Measurements from ENCODE around the gene LRRC72. TPM values are rescaled to one million over a fixed set of nuclear protein-coding genes. Genes with fewer than 3 reads are reported as not detected.
"Not testable (repeated sequence)": the region's sequence is repeated elsewhere in the genome, so short reads cannot be mapped to it uniquely, and the experiment has no call there.

The LRRC72 gene
- polyA plus RNA-seq, 3 donors from 2014 or later: not detected

DNA sequence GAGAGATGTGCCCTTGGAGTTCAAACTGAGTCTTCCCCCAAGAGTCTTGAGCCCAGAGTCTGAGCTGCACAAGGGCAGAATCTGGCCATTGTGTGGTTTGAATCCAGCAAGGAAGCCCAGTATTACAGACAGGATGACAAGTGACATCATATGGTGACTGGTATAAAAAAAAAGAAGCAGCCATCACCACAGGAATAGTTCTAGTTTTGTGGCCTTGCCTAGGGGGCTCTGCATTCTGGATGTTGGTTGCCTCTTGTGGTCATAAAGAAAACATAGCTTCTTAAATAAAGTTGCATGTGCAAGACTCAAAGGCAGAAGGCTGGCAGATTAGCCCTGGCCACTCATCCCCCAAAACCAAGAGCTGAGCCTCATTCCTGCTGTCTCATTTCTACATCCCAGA is 16.8 kb upstream of the LRRC72 start:
- Mint-ChIP-seq H3K36me3 (no peaks in the 10 kb centered on the region), H3K27me3 (ENCODE audit: low read depth in 3 of 3) (peaks cover 0 to 6% (median 2%) of the 10 kb centered on the region in 3 donors), H3K27ac (no peak overlapping the region), H3K4me3 (no peak overlapping the region), H3K9me3 (peaks cover 0 to 2% (median 0%) of the 10 kb centered on the region in 6 donors), H3K4me1 (no peaks in the 10 kb centered on the region)
- no peak for DNase-seq

DNA sequence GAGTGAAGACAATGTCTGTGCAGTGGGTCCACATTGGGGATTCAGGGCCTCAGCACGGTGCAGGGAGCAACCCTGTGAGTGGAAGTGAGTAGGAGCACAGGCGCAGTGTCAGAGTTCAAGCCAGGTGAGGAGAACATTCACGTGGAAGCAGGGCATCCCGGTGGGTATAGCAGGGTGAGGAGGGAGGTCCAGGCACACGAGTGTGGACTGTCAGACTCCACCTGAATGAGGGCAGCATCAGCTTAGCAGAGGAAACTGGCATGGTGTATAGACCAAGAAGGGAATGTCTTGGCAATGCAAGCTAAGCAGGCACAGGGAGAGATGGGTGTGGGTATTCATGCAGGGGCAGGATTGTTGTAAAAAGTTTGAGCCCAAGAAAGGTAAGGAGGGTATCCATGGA is 15.3 kb upstream of the LRRC72 start:
- DNase-seq: no peak
- Mint-ChIP-seq H3K9me3 (peaks cover 0 to 2% (median 0%) of the 10 kb centered on the region in 6 donors), H3K4me1 (no peaks in the 10 kb centered on the region), H3K36me3 (no peaks in the 10 kb centered on the region), H3K27ac (no peak overlapping the region), H3K4me3 (no peak overlapping the region), H3K27me3 (ENCODE audit: low read depth in 3 of 3) (peaks cover 0 to 2% (median 2%) of the 10 kb centered on the region in 3 donors)

DNA sequence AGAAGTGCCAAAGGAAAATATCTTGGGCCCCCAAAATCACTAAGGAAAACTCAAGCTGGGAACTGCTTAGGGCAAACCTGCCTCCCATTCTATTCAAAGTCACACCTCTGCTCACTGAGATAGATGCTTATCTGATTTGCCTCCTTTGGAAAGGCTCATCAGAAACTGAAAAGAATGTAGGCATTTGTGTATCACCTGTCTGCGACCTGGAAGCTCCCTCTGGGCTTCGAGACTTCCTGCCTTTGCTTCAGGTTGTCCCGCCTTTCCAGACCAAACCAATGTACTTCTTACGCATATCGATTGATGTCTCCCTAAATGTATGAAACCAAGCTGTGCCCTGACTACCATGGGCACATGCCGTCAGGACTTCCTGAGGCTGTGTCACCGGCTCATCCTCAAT is 14.5 kb upstream of the LRRC72 start:
- peaks cover 0 to 4% (median 4%) of the 10 kb centered on the region in 3 donors for H3K36me3 Mint-ChIP-seq
- no peak for DNase-seq
- H3K27ac Mint-ChIP-seq: no peak overlapping the region
- H3K4me1 Mint-ChIP-seq: no peaks in the 10 kb centered on the region
- H3K27me3 Mint-ChIP-seq (ENCODE audit: low read depth in 3 of 3): peaks cover 0 to 2% (median 2%) of the 10 kb centered on the region in 3 donors
- H3K9me3 Mint-ChIP-seq: peaks cover 0 to 2% (median under 1%) of the 10 kb centered on the region in 6 donors
- H3K4me3 Mint-ChIP-seq: no peak overlapping the region

DNA sequence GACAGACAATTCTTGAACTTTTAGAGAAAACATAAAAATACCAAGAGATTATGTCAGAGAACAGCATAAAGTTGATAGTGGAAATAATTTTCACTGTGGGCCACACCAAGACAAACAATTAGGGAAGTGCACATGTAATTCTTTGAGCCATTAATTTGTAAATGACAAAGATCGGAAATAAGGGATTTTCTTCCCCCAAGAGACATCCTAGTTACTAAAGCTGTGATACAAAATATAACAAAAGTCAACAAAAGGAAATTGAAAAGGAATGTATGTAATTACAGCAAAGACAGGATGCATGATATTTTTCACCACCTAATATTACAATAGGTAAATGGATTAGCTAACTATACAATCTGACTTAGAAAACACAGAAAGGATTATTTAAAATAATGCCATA is 12.4 kb upstream of the LRRC72 start:
- H3K4me3 Mint-ChIP-seq: no peak overlapping the region
- H3K27me3 Mint-ChIP-seq (ENCODE audit: low read depth in 3 of 3): peaks cover 0 to 2% (median 2%) of the 10 kb centered on the region in 3 donors
- H3K36me3 Mint-ChIP-seq: peaks cover 0 to 4% (median 4%) of the 10 kb centered on the region in 3 donors
- H3K27ac Mint-ChIP-seq: no peak overlapping the region
- H3K4me1 Mint-ChIP-seq: no peaks in the 10 kb centered on the region
- peaks cover 0 to 2% (median 0%) of the 10 kb centered on the region in 6 donors for H3K9me3 Mint-ChIP-seq
- DNase-seq: no peak

DNA sequence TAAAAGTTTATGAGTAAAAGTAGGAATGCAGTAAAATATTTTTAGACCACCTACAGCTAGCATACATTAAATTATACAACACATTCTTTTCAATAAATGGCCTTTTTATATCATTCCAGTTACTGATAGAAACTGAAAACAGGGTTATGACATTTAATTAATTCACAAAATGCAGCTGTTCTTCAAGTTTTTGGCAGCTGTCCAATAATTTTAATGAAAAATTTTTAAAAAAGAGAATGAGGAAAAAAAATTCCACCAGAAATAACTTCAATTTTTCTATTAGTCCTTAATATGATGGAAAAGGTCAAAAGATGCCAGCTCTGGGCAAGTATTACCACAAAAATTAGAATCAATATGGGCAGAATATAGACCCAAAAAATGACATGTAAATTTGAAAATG is 11.9 kb upstream of the LRRC72 start:
- peaks cover 0 to 2% (median 0%) of the 10 kb centered on the region in 6 donors for H3K9me3 Mint-ChIP-seq
- no peak overlapping the region for H3K4me3 Mint-ChIP-seq
- no peak overlapping the region for H3K27ac Mint-ChIP-seq
- H3K36me3 Mint-ChIP-seq: peaks cover 0 to 4% (median 4%) of the 10 kb centered on the region in 3 donors
- no peak for DNase-seq
- peaks cover 0 to 2% (median 2%) of the 10 kb centered on the region in 3 donors for H3K27me3 Mint-ChIP-seq (ENCODE audit: low read depth in 3 of 3)
- H3K4me1 Mint-ChIP-seq: no peaks in the 10 kb centered on the region

DNA sequence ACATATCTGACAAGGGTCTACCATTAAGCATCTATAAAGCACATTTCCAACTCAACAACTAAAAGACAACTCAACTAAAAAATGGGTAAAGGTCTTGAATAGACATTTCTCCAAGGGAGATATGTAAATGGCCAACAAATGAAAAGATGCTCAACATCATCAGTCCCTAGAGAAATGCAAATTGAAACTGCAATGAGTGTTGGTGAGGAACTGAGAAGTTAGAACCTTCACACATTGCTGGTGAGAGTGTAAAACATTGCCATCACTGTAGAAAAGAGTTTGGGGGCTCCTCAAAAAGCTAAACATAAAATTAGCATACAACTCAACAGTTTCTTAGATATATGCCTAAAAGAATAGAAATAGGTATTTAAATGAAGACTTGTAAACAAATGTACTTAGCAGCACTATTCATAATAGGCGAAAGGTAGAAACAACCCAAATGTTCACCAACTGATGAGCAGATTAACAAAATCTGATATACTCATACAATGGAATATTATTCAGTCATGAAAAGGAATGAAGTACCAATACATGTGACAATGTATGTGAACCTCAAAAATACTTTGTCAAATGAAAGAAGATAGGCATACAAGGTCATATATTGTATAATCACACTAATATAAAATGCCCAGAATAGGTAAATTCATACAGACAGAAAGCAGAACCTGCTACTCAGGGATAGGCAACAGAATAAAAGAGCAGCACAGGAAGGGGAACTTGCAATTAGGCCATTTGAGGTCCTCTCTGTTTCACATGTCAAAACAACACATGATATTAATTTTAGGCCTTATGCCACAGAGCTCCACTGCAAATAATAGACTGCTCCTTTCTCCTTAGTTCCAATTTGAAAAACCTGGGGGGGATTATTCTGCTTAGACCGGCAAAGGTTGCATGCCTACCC is 10.6 kb upstream of the LRRC72 start:
- no peak for DNase-seq
- Mint-ChIP-seq H3K4me3 (no peak overlapping the region), H3K36me3 (peaks cover 0 to 4% (median 4%) of the 10 kb centered on the region in 3 donors), H3K9me3 (peaks cover 0 to 2% (median 0%) of the 10 kb centered on the region in 6 donors), H3K4me1 (no peaks in the 10 kb centered on the region), H3K27ac (no peak overlapping the region), H3K27me3 (ENCODE audit: low read depth in 3 of 3) (peaks cover 0 to 2% (median 0%) of the 10 kb centered on the region in 3 donors)

DNA sequence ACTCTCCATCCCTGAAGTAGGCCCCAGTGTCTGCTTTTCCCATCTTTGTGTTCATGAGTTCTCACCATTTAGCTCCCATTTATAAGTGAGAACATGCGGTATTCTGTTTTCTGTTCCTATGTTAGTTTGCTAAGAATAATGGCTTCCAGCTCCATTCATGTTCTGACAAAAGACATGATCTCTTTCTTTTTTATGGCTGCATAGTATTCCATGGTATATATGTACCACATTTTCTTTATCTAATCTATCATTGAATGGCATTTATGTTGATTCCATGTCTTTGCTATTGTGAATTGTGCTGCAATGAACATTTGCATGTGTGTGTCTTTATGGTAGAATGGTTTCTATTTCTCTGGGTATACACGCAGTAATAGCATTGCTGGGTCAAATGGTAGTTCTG is 6.6 kb upstream of the LRRC72 start:
- H3K9me3 Mint-ChIP-seq; H3K4me1 Mint-ChIP-seq; H3K27me3 Mint-ChIP-seq (ENCODE audit: low read depth in 3 of 3); H3K36me3 Mint-ChIP-seq; H3K4me3 Mint-ChIP-seq; H3K27ac Mint-ChIP-seq; DNase-seq: not testable (repeated sequence)

DNA sequence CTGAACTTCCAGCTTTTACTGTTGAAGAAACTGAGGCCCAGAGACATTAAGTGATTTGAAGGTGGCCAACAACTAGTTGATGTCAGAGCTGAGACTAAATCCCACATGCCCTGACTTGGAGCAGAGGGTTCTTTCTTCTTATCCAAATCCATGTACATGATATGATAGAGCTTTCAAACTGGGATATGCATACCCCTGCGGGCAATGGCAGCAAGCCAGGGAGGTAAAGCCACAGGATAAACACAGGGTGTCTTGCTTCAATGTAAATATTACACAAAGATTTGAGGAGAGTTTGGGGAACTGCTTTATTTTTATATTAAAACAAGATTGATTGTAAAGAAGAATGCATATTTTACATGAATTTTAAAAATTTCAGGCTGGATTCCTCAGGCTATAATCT is 2.3 kb upstream of the LRRC72 start:
- DNase-seq: no peak
- Mint-ChIP-seq H3K27ac (no peak overlapping the region), H3K36me3 (no peaks in the 10 kb centered on the region), H3K9me3 (peaks cover 0 to 2% (median 0%) of the 10 kb centered on the region in 6 donors), H3K4me3 (no peak overlapping the region), H3K4me1 (no peaks in the 10 kb centered on the region), H3K27me3 (ENCODE audit: low read depth in 3 of 3) (peaks cover 0 to 7% (median 0%) of the 10 kb centered on the region in 3 donors)

DNA sequence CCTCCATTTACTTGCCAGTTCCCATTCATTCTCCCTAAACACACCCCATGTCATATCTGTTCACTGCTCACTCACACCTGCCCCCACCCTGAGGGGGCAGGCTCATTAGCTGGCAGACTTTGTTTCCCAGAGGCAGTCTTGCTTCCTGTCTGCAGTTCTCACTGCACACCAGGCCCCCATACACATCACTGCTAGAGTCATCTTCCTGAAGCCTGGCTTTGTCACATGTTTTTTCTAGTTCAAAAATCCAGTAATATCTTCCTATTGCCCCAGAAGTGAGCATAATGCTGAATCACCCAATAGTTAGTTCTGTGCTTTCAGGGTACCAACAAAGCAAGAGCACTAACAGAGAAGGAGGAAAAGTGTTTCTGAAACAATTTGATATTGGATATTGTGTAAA is 1.9 kb downstream of the LRRC72 start:
- H3K4me3 Mint-ChIP-seq: no peak overlapping the region
- H3K27me3 Mint-ChIP-seq (ENCODE audit: low read depth in 3 of 3): peaks cover 0 to 6% (median 0%) of the 10 kb centered on the region in 3 donors
- H3K36me3 Mint-ChIP-seq: no peaks in the 10 kb centered on the region
- H3K4me1 Mint-ChIP-seq: no peaks in the 10 kb centered on the region
- H3K27ac Mint-ChIP-seq: no peak overlapping the region
- peaks cover 0 to 2% (median 0%) of the 10 kb centered on the region in 6 donors for H3K9me3 Mint-ChIP-seq
- no peak for DNase-seq

DNA sequence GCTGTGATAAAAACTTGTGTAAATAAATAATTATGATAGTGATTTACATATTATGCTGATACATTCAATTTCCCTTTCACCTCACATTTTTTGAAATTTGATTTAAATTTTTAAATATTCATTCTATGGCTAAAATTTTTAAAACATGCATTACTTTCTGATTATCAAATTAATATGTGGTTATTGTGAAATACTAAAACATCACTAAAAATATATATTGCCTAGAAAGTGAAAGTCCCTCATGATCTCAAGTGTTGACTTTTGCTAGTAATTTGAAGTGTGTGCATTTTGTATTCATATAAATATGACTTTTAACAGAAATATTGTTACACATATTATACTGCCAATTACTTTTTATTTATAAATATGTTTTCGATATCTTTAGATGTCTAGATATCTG is 3.1 kb downstream of the LRRC72 start:
- Mint-ChIP-seq H3K27ac (no peak overlapping the region), H3K9me3 (peaks cover 0 to 2% (median 0%) of the 10 kb centered on the region in 6 donors), H3K36me3 (no peaks in the 10 kb centered on the region), H3K4me3 (no peak overlapping the region), H3K27me3 (ENCODE audit: low read depth in 3 of 3) (peaks cover 0 to 6% (median 0%) of the 10 kb centered on the region in 3 donors), H3K4me1 (no peaks in the 10 kb centered on the region)
- DNase-seq: no peak

DNA sequence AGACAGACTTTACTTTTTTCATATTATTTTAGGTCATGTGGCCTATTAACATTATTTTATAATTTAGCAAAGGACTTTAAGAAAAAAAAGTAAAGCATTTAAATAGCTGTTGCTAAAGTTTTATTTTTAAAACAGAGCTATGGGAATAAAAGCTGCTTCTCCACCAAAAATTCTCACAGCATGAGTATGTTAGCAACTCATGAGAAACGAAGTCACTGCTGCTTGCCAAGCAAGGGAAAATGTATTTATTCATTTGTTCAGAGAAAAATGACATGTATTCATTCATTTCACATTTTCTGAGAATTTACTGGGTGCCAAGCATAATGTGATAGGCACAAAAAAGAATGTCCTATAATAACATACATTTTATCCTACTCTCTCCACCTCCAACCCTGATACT is 5.1 kb downstream of the LRRC72 start:
- no peaks in the 10 kb centered on the region for H3K36me3 Mint-ChIP-seq
- no peaks in the 10 kb centered on the region for H3K4me1 Mint-ChIP-seq
- H3K27me3 Mint-ChIP-seq (ENCODE audit: low read depth in 3 of 3): peaks cover 0 to 2% (median 0%) of the 10 kb centered on the region in 3 donors
- H3K27ac Mint-ChIP-seq: no peak overlapping the region
- H3K9me3 Mint-ChIP-seq: peaks cover 0 to 2% (median 0%) of the 10 kb centered on the region in 6 donors
- DNase-seq: no peak
- H3K4me3 Mint-ChIP-seq: no peak overlapping the region

DNA sequence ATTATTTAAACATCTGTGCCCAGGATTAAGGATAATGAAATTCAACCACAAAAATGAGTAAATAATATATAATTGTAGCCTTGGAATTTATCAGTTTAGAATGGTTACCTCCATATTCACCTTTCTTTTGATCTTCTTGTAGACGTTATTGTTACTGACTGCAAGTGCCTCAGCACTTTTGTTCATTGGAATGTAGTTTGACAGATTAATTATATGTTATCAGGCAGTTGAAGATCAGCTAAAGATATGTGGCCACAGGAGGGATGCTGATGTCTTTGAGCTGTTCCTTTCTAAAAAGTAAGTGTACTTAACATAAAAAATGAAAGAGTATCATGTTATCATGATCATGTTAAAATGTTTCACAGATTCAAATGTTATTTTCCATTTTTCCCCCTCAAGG is 5.6 kb downstream of the LRRC72 start:
- H3K9me3 Mint-ChIP-seq: peaks cover 0 to 2% (median 0%) of the 10 kb centered on the region in 6 donors
- no peaks in the 10 kb centered on the region for H3K36me3 Mint-ChIP-seq
- no peak overlapping the region for H3K4me3 Mint-ChIP-seq
- no peaks in the 10 kb centered on the region for H3K4me1 Mint-ChIP-seq
- H3K27me3 Mint-ChIP-seq (ENCODE audit: low read depth in 3 of 3): peaks cover 0 to 2% (median 0%) of the 10 kb centered on the region in 3 donors
- no peak overlapping the region for H3K27ac Mint-ChIP-seq
- DNase-seq: no peak

DNA sequence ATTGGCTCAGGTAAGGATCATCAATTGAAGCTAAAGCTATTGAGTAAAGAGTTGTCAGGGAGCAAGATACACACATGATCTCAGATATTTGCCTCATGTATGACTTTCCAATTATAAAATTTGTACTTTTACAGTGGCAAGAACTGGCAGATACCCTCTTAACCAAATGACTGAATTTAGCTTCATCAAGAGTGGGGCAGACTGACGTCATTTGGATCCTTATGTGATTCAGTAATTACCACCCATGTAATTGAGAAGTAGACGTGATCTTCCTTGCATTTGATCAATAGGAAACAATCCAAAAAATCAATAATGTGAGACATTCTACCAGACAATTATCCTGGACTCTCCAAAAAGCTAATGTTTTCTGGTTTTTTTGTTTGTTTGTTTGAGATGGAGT is 8.9 kb downstream of the LRRC72 start:
- DNase-seq: no peak
- Mint-ChIP-seq H3K9me3 (peaks cover 0 to 3% (median 0%) of the 10 kb centered on the region in 6 donors), H3K4me1 (no peaks in the 10 kb centered on the region), H3K4me3 (no peak overlapping the region), H3K27me3 (ENCODE audit: low read depth in 3 of 3) (no peaks in the 10 kb centered on the region), H3K27ac (no peak overlapping the region), H3K36me3 (no peaks in the 10 kb centered on the region)

DNA sequence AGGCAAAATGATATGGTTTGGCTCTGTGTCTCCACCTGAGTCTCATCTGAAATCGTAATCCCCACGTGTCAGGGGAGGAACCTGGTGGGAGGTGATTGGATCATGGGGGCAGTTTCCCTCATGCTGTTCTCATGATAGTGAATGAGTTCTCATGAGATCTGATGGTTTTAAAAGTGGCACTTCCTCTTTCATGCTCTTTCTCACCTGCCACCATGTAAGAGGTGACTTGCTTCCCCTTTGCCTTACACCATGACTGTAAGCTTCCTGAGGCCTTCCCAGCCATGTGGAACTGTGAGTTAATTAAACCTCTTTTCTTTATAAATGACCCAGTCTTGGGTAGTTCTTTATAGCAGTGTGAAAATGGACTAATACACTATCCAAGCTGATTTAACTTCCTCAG is 13.9 kb downstream of the LRRC72 start:
- DNase-seq; H3K36me3 Mint-ChIP-seq; H3K4me1 Mint-ChIP-seq; H3K9me3 Mint-ChIP-seq; H3K27me3 Mint-ChIP-seq (ENCODE audit: low read depth in 3 of 3); H3K27ac Mint-ChIP-seq; H3K4me3 Mint-ChIP-seq: not testable (repeated sequence)
